WTC11 (cell line): ENCODE measurements around the gene LCP1. TPM values are rescaled to one million over a fixed set of nuclear protein-coding genes. Genes with fewer than 3 reads are reported as not detected.

Source experiments
- ATAC-seq: fragments of 200-7000 bp; cut with Tn5 transposase; 2 replicates; pipeline ENCODE4 v1.10.0; 2021; ENCODE audit warnings: mild to moderate bottlenecking, moderate library complexity
- CTCF ChIA-PET: fragments of 300-600 bp; sonication (Branson Sonifier 250); formaldehyde crosslinking; loops from one replicate; lab custom pipeline; 2021; ENCODE audit warnings: antibody characterized with exemption; lab: Charles Lee
- POLR2A ChIA-PET: fragments of 350-600 bp; sonication (Branson Sonifier 250); formaldehyde crosslinking; loops from one replicate; lab custom pipeline; 2021; ENCODE audit warnings: antibody characterized with exemption; lab: Charles Lee
- DNase-seq: peaks from one replicate; pipeline ENCODE4 v3.0.0; 2021; ENCODE audit warnings: low spot score
- H3K27ac Mint-ChIP-seq: 2 replicates; pipeline ENCODE4 v1.8.0; 2021; ENCODE audit warnings: mixed read lengths
- H3K27me3 Mint-ChIP-seq: 2 replicates; pipeline ENCODE4 v1.8.0; 2021; ENCODE audit warnings: low read depth, mild to moderate bottlenecking, moderate library complexity, mixed read lengths
- H3K36me3 Mint-ChIP-seq: 2 replicates; pipeline ENCODE4 v1.8.0; 2021; ENCODE audit warnings: mixed read lengths
- H3K4me1 Mint-ChIP-seq: 2 replicates; pipeline ENCODE4 v1.8.0; 2022; ENCODE audit warnings: mixed read lengths
- H3K4me3 Mint-ChIP-seq: 2 replicates; pipeline ENCODE4 v1.8.0; 2021; ENCODE audit warnings: mild to moderate bottlenecking, moderate library complexity, mixed read lengths
- H3K9me3 Mint-ChIP-seq: 2 replicates; pipeline ENCODE4 v1.8.0; 2021; ENCODE audit warnings: mixed read lengths
- FOXJ3 ChIP-seq: sonication (generic); formaldehyde crosslinking; IDR thresholded peaks from 2 replicates; pipeline ENCODE4 v1.9.0; 2021; ENCODE audit warnings: missing genetic modification reagents, mild to moderate bottlenecking, borderline replicate concordance
- MYBL2 ChIP-seq: sonication (generic); formaldehyde crosslinking; IDR thresholded peaks from 2 replicates; pipeline ENCODE4 v1.8.1; 2023; ENCODE audit warnings: mild to moderate bottlenecking, moderate library complexity, missing genetic modification reagents
- PRRX2 ChIP-seq: fragments of 250-450 bp; sonication (Bioruptor Pico); IDR thresholded peaks from 2 replicates; pipeline ENCODE4 v1.8.0; 2021; ENCODE audit warnings: mild to moderate bottlenecking
- TEAD4 ChIP-seq: sonication (generic); formaldehyde crosslinking; IDR thresholded peaks from 2 replicates; pipeline ENCODE4 v1.8.0; 2022; ENCODE audit warnings: mild to moderate bottlenecking, missing genetic modification reagents
- ZBTB21 ChIP-seq: sonication (generic); formaldehyde crosslinking; IDR thresholded peaks from 2 replicates; pipeline ENCODE4 v1.8.1; 2023; ENCODE audit warnings: mild to moderate bottlenecking, missing genetic modification reagents, borderline replicate concordance
- ZNF232 ChIP-seq: sonication (generic); formaldehyde crosslinking; IDR thresholded peaks from 2 replicates; pipeline ENCODE4 v1.8.0; 2022; ENCODE audit warnings: mild to moderate bottlenecking, missing genetic modification reagents
- total RNA-seq: library from RNA; stranded (reverse); gene quantifications from 3 replicates; pipeline ENCODE4 v1.2.3, GENCODE V29; 2021
- TF ChIP-seq, protein P1 (sequence below): sonication (generic); formaldehyde crosslinking; IDR thresholded peaks from 2 replicates; pipeline ENCODE4 v1.8.1; 2022; ENCODE audit warnings: mild to moderate bottlenecking, moderate library complexity, missing genetic modification reagents
- TF ChIP-seq, protein P2 (sequence below): sonication (generic); formaldehyde crosslinking; conservative IDR thresholded peaks from 2 replicates; pipeline ENCODE4 v1.8.1; 2022; ENCODE audit warnings: mild to moderate bottlenecking, missing genetic modification reagents
- TF ChIP-seq, protein P3 (sequence below): fragments of 250-450 bp; sonication (Bioruptor Pico); IDR thresholded peaks from 2 replicates; pipeline ENCODE4 v1.8.0; 2021; ENCODE audit warnings: mild to moderate bottlenecking
- TF ChIP-seq, protein P4 (sequence below): sonication (generic); formaldehyde crosslinking; IDR thresholded peaks from 2 replicates; pipeline ENCODE4 v1.8.1; 2023; ENCODE audit warnings: mild to moderate bottlenecking, moderate library complexity, missing genetic modification reagents
- TF ChIP-seq, protein P5 (sequence below): fragments of 250-450 bp; sonication (Bioruptor Pico); IDR thresholded peaks from 2 replicates; pipeline ENCODE4 v2.1.2; 2022; ENCODE audit warnings: mild to moderate bottlenecking, moderate library complexity
- TF ChIP-seq, protein P6 (sequence below): fragments of 250-450 bp; sonication (Bioruptor Pico); conservative IDR thresholded peaks from 2 replicates; pipeline ENCODE4 v1.9.0; 2021; ENCODE audit warnings: mild to moderate bottlenecking
- TF ChIP-seq, protein P7 (sequence below): sonication (generic); formaldehyde crosslinking; IDR thresholded peaks from 2 replicates; pipeline ENCODE4 v1.8.0; 2022; ENCODE audit warnings: mild to moderate bottlenecking, missing genetic modification reagents
- TF ChIP-seq, protein P8 (sequence below): fragments of 250-450 bp; sonication (Bioruptor Pico); IDR thresholded peaks from 2 replicates; pipeline ENCODE4 v1.9.0; 2021; ENCODE audit warnings: mild to moderate bottlenecking, borderline replicate concordance
- TF ChIP-seq, protein P9 (sequence below): sonication (generic); formaldehyde crosslinking; IDR thresholded peaks from 2 replicates; pipeline ENCODE4 v1.8.0; 2022; ENCODE audit warnings: mild to moderate bottlenecking, missing genetic modification reagents
- TF ChIP-seq, protein P10 (sequence below): sonication (generic); formaldehyde crosslinking; IDR thresholded peaks from 2 replicates; pipeline ENCODE4 v1.8.1; 2023; ENCODE audit warnings: mild to moderate bottlenecking, missing genetic modification reagents, moderate library complexity

The LCP1 gene
- total RNA-seq, 1 experiment from 2014 or later, result 3.2 TPM

DNA sequence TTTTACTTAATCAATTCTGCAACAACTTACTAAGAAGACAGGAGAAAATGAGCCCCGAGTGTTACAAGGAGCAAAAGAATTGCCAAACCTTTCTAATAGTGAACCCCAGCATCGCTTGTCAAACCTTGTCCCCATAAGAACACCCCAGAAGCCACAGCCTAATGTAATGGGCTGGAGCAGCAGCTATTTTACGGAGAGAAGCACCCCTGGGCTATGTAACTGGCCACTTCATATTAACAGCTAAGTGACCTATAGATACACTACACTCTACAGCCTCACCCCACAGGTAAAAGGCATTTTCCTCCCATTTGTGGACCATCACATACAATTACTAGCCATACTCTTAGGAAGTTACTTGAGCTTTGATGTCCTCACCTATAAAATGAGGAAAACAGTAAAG, 49.9 kb downstream of the LCP1 start (continued):
- TF ChIP-seq, protein P1, sequence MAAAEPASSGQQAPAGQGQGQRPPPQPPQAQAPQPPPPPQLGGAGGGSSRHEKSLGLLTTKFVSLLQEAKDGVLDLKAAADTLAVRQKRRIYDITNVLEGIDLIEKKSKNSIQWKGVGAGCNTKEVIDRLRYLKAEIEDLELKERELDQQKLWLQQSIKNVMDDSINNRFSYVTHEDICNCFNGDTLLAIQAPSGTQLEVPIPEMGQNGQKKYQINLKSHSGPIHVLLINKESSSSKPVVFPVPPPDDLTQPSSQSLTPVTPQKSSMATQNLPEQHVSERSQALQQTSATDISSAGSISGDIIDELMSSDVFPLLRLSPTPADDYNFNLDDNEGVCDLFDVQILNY (CRISPR knock-in tag), result no peak
- TF ChIP-seq, protein P2, sequence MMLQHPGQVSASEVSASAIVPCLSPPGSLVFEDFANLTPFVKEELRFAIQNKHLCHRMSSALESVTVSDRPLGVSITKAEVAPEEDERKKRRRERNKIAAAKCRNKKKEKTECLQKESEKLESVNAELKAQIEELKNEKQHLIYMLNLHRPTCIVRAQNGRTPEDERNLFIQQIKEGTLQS (CRISPR knock-in tag), result no peak
- TF ChIP-seq TEAD4 (CRISPR knock-in tag) (no peak), ZBTB21 (CRISPR knock-in tag) (no peak)
- TF ChIP-seq, protein P3, sequence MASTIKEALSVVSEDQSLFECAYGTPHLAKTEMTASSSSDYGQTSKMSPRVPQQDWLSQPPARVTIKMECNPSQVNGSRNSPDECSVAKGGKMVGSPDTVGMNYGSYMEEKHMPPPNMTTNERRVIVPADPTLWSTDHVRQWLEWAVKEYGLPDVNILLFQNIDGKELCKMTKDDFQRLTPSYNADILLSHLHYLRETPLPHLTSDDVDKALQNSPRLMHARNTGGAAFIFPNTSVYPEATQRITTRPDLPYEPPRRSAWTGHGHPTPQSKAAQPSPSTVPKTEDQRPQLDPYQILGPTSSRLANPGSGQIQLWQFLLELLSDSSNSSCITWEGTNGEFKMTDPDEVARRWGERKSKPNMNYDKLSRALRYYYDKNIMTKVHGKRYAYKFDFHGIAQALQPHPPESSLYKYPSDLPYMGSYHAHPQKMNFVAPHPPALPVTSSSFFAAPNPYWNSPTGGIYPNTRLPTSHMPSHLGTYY (CRISPR knock-in tag), result no peak

DNA sequence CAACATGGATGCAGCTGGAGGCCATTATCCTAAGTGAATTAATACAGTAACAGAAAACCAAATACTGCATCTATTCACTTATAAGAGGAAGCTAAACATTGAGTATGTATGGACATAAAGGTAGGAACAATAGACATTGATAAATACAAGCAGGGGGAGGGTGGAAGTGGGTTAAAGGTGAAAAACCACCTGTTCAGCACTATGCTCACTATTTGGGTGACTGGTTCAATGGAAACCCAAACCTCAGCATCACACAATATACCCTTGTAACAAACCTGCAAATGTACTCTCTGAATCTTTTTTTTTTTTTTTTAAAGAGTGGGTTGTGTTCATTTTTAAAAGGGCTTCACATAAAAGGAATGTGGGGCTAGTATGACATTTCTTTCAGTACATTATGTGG, 50.3 kb downstream of the LCP1 start:
- ATAC-seq, result no peak
- POLR2A ChIA-PET, result no interaction called here
- Mint-ChIP-seq H3K4me1 (peaks cover 26% of the 10 kb centered on the region), H3K27ac (no peak overlapping the region), H3K27me3 (no peaks in the 10 kb centered on the region), H3K9me3 (no peaks in the 10 kb centered on the region), H3K36me3 (no peaks in the 10 kb centered on the region), H3K4me3 (no peak overlapping the region)
- no peak for DNase-seq
- CTCF ChIA-PET, result interaction anchor here (1.3 to 1.7 kb wide), 2 partner anchors 189 to 403 kb away, joined by 3 to 4 read pairs; no protein-coding TSS in a partner anchor
- TF ChIP-seq, protein P4, sequence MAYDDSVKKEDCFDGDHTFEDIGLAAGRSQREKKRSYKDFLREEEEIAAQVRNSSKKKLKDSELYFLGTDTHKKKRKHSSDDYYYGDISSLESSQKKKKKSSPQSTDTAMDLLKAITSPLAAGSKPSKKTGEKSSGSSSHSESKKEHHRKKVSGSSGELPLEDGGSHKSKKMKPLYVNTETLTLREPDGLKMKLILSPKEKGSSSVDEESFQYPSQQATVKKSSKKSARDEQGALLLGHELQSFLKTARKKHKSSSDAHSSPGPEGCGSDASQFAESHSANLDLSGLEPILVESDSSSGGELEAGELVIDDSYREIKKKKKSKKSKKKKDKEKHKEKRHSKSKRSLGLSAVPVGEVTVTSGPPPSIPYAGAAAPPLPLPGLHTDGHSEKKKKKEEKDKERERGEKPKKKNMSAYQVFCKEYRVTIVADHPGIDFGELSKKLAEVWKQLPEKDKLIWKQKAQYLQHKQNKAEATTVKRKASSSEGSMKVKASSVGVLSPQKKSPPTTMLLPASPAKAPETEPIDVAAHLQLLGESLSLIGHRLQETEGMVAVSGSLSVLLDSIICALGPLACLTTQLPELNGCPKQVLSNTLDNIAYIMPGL (CRISPR knock-in tag), result no peak
- TF ChIP-seq PRRX2 (CRISPR knock-in tag) (no peak), MYBL2 (CRISPR knock-in tag) (no peak), FOXJ3 (CRISPR knock-in tag) (no peak), ZNF232 (CRISPR knock-in tag) (no peak)
- TF ChIP-seq, protein P5, sequence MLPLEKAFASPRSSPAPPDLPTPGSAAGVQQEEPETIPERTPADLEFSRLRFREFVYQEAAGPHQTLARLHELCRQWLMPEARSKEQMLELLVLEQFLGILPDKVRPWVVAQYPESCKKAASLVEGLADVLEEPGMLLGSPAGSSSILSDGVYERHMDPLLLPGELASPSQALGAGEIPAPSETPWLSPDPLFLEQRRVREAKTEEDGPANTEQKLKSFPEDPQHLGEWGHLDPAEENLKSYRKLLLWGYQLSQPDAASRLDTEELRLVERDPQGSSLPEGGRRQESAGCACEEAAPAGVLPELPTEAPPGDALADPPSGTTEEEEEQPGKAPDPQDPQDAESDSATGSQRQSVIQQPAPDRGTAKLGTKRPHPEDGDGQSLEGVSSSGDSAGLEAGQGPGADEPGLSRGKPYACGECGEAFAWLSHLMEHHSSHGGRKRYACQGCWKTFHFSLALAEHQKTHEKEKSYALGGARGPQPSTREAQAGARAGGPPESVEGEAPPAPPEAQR (CRISPR knock-in tag), result no peak
- TF ChIP-seq, protein P6, sequence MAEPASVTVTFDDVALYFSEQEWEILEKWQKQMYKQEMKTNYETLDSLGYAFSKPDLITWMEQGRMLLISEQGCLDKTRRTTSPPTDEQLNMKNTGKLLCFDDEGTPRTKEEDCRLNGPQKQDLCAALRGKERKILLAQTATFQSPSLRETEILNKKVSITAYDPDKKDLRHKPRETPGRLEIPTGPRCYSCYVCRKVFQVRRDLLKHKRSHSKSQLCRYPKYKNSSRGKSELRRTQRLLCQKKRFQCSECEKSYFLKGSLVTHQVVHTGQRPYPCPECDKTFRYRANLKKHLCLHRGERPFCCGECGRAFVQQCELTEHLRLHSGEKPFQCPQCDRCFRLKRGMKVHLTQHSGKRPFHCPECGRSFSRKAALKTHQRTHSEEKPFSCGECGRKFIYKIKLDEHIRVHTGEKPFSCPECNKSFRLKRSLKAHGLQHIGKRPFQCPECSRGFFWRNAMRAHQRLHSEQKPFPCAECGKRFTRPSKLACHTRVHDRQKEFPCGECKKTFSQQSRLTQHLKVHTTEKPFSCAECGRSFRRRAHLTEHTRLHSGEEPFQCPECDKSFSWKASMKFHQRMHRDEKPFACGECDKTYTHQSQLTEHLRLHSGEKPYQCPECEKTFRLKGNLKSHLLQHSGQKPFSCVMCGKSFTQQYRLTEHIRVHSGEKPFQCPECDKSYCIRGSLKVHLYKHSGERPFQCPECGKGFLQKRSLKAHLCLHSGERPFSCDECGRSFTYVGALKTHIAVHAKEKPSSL (CRISPR knock-in tag), result no peak
- TF ChIP-seq, protein P7, sequence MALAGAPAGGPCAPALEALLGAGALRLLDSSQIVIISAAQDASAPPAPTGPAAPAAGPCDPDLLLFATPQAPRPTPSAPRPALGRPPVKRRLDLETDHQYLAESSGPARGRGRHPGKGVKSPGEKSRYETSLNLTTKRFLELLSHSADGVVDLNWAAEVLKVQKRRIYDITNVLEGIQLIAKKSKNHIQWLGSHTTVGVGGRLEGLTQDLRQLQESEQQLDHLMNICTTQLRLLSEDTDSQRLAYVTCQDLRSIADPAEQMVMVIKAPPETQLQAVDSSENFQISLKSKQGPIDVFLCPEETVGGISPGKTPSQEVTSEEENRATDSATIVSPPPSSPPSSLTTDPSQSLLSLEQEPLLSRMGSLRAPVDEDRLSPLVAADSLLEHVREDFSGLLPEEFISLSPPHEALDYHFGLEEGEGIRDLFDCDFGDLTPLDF, result no peak
- TF ChIP-seq, protein P8, sequence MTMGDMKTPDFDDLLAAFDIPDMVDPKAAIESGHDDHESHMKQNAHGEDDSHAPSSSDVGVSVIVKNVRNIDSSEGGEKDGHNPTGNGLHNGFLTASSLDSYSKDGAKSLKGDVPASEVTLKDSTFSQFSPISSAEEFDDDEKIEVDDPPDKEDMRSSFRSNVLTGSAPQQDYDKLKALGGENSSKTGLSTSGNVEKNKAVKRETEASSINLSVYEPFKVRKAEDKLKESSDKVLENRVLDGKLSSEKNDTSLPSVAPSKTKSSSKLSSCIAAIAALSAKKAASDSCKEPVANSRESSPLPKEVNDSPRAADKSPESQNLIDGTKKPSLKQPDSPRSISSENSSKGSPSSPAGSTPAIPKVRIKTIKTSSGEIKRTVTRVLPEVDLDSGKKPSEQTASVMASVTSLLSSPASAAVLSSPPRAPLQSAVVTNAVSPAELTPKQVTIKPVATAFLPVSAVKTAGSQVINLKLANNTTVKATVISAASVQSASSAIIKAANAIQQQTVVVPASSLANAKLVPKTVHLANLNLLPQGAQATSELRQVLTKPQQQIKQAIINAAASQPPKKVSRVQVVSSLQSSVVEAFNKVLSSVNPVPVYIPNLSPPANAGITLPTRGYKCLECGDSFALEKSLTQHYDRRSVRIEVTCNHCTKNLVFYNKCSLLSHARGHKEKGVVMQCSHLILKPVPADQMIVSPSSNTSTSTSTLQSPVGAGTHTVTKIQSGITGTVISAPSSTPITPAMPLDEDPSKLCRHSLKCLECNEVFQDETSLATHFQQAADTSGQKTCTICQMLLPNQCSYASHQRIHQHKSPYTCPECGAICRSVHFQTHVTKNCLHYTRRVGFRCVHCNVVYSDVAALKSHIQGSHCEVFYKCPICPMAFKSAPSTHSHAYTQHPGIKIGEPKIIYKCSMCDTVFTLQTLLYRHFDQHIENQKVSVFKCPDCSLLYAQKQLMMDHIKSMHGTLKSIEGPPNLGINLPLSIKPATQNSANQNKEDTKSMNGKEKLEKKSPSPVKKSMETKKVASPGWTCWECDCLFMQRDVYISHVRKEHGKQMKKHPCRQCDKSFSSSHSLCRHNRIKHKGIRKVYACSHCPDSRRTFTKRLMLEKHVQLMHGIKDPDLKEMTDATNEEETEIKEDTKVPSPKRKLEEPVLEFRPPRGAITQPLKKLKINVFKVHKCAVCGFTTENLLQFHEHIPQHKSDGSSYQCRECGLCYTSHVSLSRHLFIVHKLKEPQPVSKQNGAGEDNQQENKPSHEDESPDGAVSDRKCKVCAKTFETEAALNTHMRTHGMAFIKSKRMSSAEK (CRISPR knock-in tag), result no peak
- TF ChIP-seq, protein P9, sequence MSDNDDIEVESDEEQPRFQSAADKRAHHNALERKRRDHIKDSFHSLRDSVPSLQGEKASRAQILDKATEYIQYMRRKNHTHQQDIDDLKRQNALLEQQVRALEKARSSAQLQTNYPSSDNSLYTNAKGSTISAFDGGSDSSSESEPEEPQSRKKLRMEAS (CRISPR knock-in tag), result no peak
- TF ChIP-seq, protein P10, sequence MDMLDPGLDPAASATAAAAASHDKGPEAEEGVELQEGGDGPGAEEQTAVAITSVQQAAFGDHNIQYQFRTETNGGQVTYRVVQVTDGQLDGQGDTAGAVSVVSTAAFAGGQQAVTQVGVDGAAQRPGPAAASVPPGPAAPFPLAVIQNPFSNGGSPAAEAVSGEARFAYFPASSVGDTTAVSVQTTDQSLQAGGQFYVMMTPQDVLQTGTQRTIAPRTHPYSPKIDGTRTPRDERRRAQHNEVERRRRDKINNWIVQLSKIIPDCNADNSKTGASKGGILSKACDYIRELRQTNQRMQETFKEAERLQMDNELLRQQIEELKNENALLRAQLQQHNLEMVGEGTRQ (CRISPR knock-in tag), result no peak
